Measurements from ENCODE around the gene UBA3.

UBA3 gene

GRCh38 chr3:69009559-69010410 lies 70.4 kb downstream of the UBA3 start:
- no peak for FAIRE-seq

- FAIRE-seq: no peak
These were observed 71.2 kb downstream of the UBA3 start for GRCh38 chr3:69008980-69009379.

- no peak for FAIRE-seq
These were observed 74.2 kb downstream of the UBA3 start for GRCh38 chr3:69005791-69006482.

- no peak for FAIRE-seq
These were observed 74.9 kb downstream of the UBA3 start for GRCh38 chr3:69005071-69005790.
